Large intestine (tissue), 3 donors: ENCODE measurements around the gene HAAO. TPM values are rescaled to one million over a fixed set of nuclear protein-coding genes. Genes with fewer than 3 reads are reported as not detected.
"Not testable (repeated sequence)": the region's sequence is repeated elsewhere in the genome, so short reads cannot be mapped to it uniquely, and the experiment has no call there.

Experiments used
- DNase-seq, 2 donors: peaks; one replicate each; pipeline versions ENCODE4 v3.0.0 to v3.0.0-alpha.2; 2013
- H3K27ac ChIP-seq: one replicate; pipeline ENCODE4 v1.5.1; 2013; ENCODE audit warnings: low read length
- H3K27me3 ChIP-seq: 2 replicates; pipeline ENCODE4 v1.6.1; 2013; ENCODE audit warnings: low read length; ENCODE audit not compliant: control insufficient read depth, insufficient read depth
- H3K36me3 ChIP-seq: 2 replicates; pipeline ENCODE4 v1.6.1; 2013; ENCODE audit warnings: low read length; ENCODE audit not compliant: control insufficient read depth, insufficient read depth
- H3K4me1 ChIP-seq: one replicate; pipeline ENCODE4 v1.6.1; 2013; ENCODE audit warnings: low read length; ENCODE audit not compliant: control insufficient read depth, insufficient read depth
- H3K4me3 ChIP-seq: one replicate; pipeline ENCODE4 v1.5.1; 2013; ENCODE audit warnings: low read length
- H3K9me3 ChIP-seq: one replicate; pipeline ENCODE4 v1.6.1; 2013; ENCODE audit warnings: mild to moderate bottlenecking, low read depth, low read length, moderate library complexity; ENCODE audit not compliant: control insufficient read depth
- WGBS: methylation state at CpG from one replicate; pipeline ENCODE4 v1.1.5; 2013; ENCODE audit warnings: low lambda C conversion rate; ENCODE audit not compliant: insufficient coverage; 5-methylcytosine and 5-hydroxymethylcytosine counted together
- polyA plus RNA-seq: library from polyadenylated mRNA; unstranded; fragments of 120-200 nt; gene quantifications from one replicate; pipeline ENCODE4 v1.2.1, GENCODE V29; 2013

The HAAO gene
- polyA plus RNA-seq, 1 donor: 47.9 TPM

GRCh38 chr2:42752314-42752713, 40.1 kb downstream of the HAAO start:
- WGBS: no CpG with 5 or more reads among the region's 2 CpGs
- Histone ChIP-seq H3K27ac (no peak overlapping the region), H3K9me3 (no peaks in the 10 kb centered on the region)

GRCh38 chr2:42748840-42749239, 43.5 kb downstream of the HAAO start:
- Histone ChIP-seq H3K4me1 (no peaks in the 10 kb centered on the region), H3K27ac (no peak overlapping the region), H3K36me3 (peaks cover 20% of the 10 kb centered on the region), H3K27me3 (no peaks in the 10 kb centered on the region), H3K4me3 (no peak overlapping the region), H3K9me3 (no peaks in the 10 kb centered on the region)
- DNase-seq: no peak
- no CpG with 5 or more reads among the region's 4 CpGs for WGBS

More at GRCh38 chr2:42752314-42752713, 40.1 kb downstream of the HAAO start:
- Histone ChIP-seq H3K27me3 (no peaks in the 10 kb centered on the region), H3K4me1 (no peaks in the 10 kb centered on the region), H3K4me3 (no peak overlapping the region), H3K36me3 (peaks cover 24% of the 10 kb centered on the region)
- no peak for DNase-seq

GRCh38 chr2:42747422-42747821, 45.0 kb downstream of the HAAO start:
- Histone ChIP-seq H3K4me3 (no peak overlapping the region), H3K4me1 (no peaks in the 10 kb centered on the region), H3K36me3 (peaks cover 13% of the 10 kb centered on the region), H3K27me3 (no peaks in the 10 kb centered on the region), H3K27ac (no peak overlapping the region), H3K9me3 (no peaks in the 10 kb centered on the region)
- DNase-seq: no peak
- WGBS: no CpG with 5 or more reads among the region's 3 CpGs

GRCh38 chr2:42744545-42745082, 47.8 kb downstream of the HAAO start:
- no peaks in the 10 kb centered on the region for H3K27me3 ChIP-seq
- WGBS: 100% methylated on average over 1 of the region's 3 CpGs
- H3K9me3 ChIP-seq: no peaks in the 10 kb centered on the region
- H3K4me1 ChIP-seq: no peaks in the 10 kb centered on the region
- H3K36me3 ChIP-seq: peaks cover 16% of the 10 kb centered on the region
- H3K27ac ChIP-seq: no peak overlapping the region
- DNase-seq: no peak
- H3K4me3 ChIP-seq: no peak overlapping the region

GRCh38 chr2:42743659-42743990, 48.8 kb downstream of the HAAO start:
- no peak for DNase-seq
- Histone ChIP-seq H3K36me3 (peaks cover 12% of the 10 kb centered on the region), H3K9me3 (no peaks in the 10 kb centered on the region), H3K4me3 (no peak overlapping the region), H3K27ac (no peak overlapping the region), H3K27me3 (no peaks in the 10 kb centered on the region), H3K4me1 (no peaks in the 10 kb centered on the region)
- no CpG with 5 or more reads among the region's 1 CpG for WGBS

GRCh38 chr2:42742740-42743658, 49.4 kb downstream of the HAAO start:
- Histone ChIP-seq H3K36me3 (peaks cover 12% of the 10 kb centered on the region), H3K27ac (no peak overlapping the region), H3K4me3 (no peak overlapping the region), H3K9me3 (no peaks in the 10 kb centered on the region), H3K27me3 (no peaks in the 10 kb centered on the region), H3K4me1 (no peaks in the 10 kb centered on the region)
- WGBS: no CpG with 5 or more reads among the region's 2 CpGs
- DNase-seq: no peak

- no peak for DNase-seq
- WGBS: no CpG with 5 or more reads among the region's 3 CpGs
- Histone ChIP-seq H3K4me1 (no peaks in the 10 kb centered on the region), H3K27ac (no peak overlapping the region), H3K4me3 (no peak overlapping the region), H3K9me3 (peaks cover 2% of the 10 kb centered on the region), H3K36me3 (peaks cover 15% of the 10 kb centered on the region), H3K27me3 (no peaks in the 10 kb centered on the region)
Measured at GRCh38 chr2:42741140-42741539, 51.2 kb downstream of the HAAO start.

- H3K27me3 ChIP-seq: no peaks in the 10 kb centered on the region
- no peak overlapping the region for H3K27ac ChIP-seq
- H3K4me3 ChIP-seq: no peak overlapping the region
- H3K36me3 ChIP-seq: peaks cover 20% of the 10 kb centered on the region
- no peaks in the 10 kb centered on the region for H3K4me1 ChIP-seq
- no peak for DNase-seq
- H3K9me3 ChIP-seq: peaks cover 10% of the 10 kb centered on the region
Measured at GRCh38 chr2:42736598-42737322, 55.6 kb downstream of the HAAO start.

- Histone ChIP-seq H3K36me3 (peaks cover 14% of the 10 kb centered on the region), H3K27me3 (no peaks in the 10 kb centered on the region)
- WGBS: no CpG with 5 or more reads among the region's 1 CpG
Measured at GRCh38 chr2:42733852-42734251, 58.5 kb downstream of the HAAO start.

GRCh38 chr2:42731316-42731715, 61.1 kb downstream of the HAAO start:
- not testable (repeated sequence) for DNase-seq, H3K27ac ChIP-seq, H3K4me3 ChIP-seq, H3K4me1 ChIP-seq, H3K27me3 ChIP-seq, H3K36me3 ChIP-seq
- peaks cover 10% of the 10 kb centered on the region for H3K9me3 ChIP-seq
- 100% methylated on average over 1 of the region's 4 CpGs for WGBS

More at GRCh38 chr2:42733852-42734251, 58.5 kb downstream of the HAAO start:
- Histone ChIP-seq H3K4me3 (no peak overlapping the region), H3K9me3 (peaks cover 10% of the 10 kb centered on the region), H3K4me1 (no peaks in the 10 kb centered on the region), H3K27ac (no peak overlapping the region)
- DNase-seq: no peak
